NCI-H82 treated with DMSO at 0.1 percent for 48 hours (cell line): ENCODE results near the gene MAN2A1.

ENCODE experiments used
- DNase-seq: peaks from one replicate; lab custom pipeline; 2025; ENCODE audit not compliant: unreplicated experiment; lab: John Stamatoyannopoulos, UW

Gene MAN2A1

DNA sequence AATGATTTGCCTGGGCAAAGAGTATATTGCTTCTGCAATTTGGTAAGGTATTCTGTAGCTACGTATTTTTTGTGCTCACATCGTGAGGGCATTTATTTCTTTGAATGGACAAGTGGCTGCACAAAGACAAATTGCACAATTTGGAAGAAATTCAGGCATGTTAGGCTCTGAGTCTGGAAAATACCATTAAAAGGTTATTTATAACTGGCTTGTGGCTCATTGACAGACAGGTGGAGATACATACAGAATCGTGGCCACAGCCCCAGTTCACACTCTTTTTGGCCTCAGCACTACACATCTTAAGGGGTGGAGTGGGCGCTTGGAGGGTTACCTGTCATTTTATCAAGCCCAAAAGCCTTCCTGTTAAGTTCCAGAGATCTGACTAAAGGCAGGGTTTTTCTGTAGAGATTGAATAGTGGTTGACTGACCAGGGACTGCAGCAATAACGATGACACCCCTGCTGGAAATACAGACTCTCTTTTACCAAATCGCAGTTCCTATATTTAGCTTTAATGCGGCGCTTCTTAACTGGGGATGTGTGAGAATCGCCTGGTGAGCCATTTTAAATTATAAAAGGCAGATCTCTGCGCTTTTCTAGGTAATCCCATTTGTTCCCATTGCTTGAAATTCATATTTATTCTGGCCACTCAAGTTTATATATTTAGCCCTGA, 14.7 kb downstream of the MAN2A1 start:
- DNase-seq: no peak

DNA sequence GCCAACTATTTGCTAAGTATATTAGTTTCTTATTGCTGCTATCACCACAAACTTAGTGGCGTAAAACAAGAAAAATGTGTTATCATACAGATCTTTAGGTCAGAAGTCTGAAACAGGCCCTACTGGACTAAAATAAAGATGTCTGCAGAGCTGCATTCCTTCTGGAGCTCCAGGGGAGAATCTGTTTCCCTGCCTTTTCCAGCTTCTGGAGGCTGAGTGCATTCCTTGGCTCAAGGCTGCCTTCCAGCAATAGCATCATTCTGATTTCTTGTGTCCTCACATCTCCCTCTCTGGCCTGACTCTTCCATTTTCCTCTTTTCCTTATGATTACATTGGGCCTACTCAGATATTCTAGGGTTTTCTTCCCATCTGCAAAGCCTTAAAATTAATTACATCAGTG, 15.9 kb downstream of the MAN2A1 start:
- no peak for DNase-seq

DNA sequence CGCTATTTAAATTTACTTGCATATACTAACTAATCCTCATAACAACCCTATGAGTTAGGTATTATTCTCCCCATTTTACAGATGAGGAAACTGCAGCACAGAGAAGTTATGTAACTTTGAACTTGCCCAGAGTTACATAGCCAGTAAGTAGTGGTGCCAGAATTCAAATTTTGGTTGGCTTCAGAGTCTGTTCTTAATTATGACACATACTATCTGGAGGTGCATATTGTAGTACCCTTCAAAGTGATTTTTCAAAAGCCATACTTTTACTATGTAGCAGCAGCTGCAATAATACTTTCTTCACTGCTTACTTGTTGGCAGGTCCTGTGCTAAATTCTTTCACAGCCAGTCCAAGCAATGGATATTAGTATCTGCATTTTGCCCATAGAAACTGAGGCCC, 16.4 kb downstream of the MAN2A1 start:
- no peak for DNase-seq

DNA sequence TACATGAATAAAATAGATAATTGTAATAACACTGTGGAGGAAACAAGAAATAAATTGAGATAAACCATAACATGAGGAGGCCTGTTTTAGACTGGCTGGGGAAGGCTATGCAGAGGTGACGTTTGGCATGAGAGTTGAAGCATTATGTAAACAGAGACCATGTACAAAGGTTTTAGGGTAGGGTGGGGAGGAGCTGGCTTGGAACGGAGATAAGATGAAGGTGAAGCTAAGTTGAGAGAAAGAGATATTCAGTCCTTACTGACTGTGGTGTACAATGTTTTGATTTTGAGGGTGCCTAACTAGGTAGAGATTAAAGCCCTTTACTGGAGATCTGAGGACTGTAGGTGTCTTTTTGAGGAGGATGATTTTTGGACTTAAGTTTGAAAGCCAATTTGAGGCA, 17.8 kb downstream of the MAN2A1 start:
- no peak for DNase-seq

DNA sequence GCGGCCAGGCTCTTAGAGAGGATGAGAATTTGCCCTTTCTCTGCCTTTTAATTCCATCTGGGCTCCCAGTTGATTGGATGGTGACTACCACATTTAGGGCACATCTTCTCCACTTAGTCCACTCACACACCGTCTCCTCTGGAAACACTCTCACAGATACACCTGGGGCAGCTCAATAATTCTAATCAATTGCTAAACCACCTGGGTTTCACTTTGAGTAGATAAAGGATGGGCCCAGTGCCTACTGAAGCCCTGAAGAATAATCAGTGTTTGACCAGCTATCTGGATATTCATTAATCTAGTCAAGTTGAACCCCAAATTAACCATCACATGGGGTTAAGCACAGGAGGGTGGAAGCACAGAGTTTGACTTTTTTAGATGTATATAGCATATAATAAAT, 19.1 kb downstream of the MAN2A1 start:
- no peak for DNase-seq

DNA sequence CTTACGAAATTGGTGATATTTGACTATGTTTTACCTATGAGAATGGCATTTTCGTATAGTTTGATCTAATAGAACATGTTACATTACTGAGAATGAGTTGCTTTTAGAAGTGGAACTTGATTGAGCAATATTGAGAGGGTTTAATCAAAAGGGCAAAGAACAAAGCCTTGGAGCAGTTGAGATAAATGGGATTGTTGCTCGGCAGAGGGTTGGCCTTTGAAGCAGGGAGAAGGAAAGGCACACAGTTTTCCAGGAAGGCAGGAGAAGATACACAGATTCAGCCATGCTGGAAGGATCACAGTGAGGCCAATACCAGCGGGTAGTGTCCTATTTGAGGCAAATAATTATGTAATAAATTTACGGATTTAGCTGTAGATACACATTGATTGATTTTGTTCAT, 19.5 kb downstream of the MAN2A1 start:
- DNase-seq: no peak

DNA sequence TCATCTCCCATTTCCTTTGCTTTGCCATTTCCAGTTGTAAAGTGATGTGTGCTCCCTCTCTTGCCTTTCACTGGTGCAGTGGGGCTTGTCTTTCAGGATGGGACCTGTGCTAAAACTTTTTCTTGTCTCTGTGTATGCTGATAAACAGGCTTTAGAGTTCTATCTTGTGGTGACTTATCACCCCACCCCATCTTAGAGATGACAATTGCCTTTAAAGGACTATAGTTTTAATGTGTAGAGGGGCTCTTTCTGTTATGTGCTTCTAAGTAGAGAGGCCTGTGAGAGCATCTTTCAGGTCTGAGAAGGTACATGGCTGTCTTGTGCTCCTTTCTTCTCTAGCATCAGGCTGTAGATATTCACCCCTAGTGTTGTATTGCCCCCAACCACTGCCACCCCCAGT, 21.9 kb downstream of the MAN2A1 start:
- DNase-seq: no peak

DNA sequence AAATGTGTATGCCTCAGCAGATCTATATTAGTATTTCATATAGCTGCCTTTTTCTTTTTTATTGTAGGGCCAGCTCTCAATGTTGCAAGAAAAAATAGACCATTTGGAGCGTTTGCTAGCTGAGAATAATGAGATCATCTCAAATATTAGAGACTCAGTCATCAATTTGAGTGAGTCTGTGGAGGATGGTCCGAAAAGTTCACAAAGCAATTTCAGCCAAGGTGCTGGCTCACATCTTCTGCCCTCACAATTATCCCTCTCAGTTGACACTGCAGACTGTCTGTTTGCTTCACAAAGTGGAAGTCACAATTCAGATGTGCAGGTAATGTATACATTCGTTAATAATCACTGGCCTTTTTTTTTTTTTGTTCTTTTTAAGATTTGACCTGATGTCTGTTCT, 23.7 kb downstream of the MAN2A1 start:
- no peak for DNase-seq

DNA sequence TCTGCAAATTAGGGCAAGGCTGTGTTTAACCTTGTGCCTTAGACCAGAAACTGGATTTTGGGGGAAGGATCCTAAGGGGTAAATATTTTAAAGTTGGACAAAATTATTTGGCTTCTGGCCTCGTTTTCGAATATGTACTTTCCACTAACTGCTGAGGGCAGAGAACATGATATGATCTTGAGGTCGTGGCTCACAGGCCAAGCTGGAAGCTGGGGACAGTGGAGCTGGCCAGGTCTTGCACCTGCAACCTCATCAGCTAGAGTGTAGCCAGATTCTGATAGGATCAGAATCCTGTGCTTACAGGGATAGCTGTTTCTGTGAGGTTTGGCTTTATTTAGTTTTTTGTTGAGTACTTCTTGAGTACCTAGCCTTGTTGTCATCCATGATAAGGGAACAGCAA, 24.9 kb downstream of the MAN2A1 start:
- DNase-seq: no peak

DNA sequence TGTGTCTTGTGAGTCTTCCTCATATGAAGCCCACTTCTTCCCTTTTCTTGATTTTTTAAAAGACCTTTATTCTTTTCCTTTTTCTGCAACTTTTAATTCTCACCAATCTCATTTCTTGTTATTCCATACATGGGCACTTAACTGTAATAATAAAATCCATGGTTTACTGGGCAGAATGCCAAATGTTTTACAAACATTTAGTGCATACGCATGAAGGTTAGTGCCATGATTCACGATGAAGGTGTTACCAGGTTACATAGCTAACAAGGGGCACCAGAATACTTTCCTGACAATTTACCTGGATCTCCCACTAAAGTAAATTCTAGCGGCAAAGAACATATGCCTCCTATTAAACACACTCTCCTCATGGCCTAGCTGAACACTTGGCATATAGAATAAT, 28.5 kb downstream of the MAN2A1 start:
- no peak for DNase-seq

DNA sequence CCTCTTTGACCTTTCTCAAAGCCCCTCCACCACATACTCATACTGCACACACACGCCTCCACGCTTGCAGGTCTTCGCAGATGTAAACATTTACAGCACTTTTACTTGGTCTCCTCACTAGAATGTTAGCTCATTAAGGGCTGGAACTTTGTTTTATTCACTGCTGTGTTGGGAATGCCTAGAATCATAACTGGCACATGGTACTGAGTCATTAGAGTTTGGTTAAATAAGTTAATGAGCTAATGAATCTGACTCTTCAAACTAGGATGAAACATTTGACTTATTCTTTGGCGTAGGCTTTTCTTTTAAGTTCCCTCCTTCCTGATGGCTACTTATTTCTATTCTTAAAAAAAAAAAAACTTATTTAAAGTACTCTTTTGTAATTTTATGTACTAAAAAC, 28.9 kb downstream of the MAN2A1 start:
- no peak for DNase-seq

DNA sequence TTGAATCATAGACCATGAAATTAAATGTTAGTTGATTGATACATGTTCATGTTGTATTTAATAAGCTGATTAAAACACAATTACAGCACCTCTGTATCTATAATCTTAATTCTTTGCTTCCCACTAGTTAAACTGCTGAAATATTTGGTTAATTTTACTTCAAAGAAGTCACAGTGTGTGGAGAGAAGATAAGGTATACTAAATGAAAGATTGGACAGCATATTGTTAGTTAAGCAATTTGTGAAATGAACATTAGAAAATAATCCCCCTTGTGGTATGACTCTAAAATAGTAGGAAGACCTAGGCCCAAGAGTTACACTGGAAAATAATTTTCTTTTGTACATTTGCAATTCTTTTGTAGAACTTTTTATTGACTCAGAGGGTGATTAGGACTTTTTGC, 30.3 kb downstream of the MAN2A1 start:
- DNase-seq: no peak

DNA sequence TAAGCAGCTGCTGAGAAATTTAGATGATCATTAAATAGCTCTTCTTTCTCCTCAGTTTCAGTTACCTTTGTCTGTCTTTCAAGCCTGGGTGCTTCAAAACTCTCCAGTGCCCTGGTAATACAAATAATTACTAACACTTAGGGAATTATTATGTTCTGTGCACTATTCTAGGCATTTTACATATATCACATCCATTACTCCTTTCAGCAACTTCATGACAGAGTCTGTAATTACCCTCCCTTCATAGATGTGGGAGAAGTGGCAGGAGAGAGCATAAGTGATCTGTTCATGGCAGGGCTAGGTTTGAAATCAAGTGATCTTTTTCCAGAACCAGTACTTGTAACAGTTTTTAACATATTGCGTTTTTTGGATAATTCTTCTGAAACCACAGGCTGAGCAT, 32.0 kb downstream of the MAN2A1 start:
- DNase-seq: no peak

DNA sequence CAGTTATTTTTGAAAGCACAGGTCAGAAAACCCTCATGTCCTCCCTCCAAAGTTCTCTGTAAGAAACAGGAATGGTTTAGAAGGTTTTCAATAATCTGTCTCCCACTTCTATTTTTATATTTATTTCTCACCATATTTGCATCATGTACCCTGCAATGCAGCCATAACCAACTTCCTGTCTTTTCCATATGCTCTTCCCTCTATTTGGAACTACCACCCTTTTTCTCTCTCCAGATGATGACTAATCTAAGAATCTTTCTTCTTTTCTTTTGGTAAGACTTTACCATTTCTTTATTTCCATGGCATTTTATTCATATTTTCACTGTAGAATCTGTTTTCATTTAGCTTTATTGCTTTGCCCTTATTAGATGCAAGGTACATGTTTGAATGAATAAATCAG, 33.9 kb downstream of the MAN2A1 start:
- no peak for DNase-seq

DNA sequence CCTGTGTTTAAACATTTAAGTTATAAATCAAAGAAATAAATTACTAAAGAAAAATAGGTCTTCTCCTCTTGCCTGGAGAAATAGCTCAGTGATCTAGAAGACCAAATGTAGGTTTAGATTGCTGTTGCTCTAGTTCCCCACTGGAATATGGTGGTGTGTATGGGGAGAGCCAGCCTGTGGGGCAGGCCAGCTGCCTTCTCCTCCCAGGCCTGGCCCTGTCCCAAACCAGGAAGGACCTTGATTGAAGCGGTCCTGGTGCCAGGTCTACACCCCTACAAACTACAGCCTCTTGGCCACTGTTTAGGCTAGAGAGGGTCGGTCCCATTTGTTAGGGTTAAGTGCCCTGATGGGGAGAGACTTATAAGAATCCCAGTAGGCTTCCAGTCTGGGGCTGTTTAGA, 35.4 kb downstream of the MAN2A1 start:
- no peak for DNase-seq

DNA sequence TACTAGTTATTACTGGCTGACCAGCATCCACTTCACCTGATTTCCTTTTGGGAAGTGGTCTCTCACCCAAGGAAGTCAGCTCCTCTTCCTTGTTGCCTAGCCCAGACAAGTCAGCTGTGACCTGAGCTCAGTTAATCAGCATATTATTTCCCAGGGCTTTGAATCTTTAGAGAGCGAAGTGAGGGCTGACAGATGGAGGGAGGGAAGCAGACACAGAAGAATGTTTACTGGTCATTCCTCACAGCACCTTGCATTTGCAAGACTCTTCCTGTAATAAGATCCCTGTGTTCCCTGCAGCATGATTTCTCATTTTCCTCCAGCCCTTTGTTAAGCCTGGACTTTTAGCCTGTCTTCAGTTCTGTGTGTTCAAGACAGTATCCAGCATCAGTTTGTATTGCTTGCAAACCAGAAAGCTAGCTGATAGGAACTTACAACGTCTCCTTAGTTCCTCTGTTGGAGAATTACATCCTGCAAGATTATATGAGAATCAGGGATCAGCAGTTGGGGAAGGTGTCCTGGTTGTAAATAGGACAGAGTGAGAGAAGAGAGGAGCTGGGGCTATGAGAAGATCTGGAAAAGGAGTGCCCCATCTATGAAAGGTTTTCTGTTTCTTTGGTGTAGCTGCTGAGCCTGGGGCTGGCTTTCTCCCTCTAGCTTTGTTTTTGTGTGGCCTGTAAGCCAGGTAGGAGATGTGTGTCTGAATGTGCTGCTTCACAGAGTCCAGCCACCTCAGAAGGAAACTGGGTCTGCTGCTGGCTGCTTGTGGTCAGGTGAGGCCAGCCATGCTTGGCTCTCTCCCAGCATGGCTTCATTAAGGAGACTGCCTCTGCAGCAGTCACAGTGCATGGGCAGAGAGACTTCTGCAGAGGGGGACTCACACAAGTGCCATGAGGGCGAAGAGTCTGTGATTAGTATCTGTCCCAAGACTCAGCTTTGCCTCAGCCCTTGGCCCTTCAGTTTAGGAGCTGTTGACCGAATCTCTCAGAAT, 50.3 kb downstream of the MAN2A1 start:
- DNase-seq: peak; percentile 32

DNA sequence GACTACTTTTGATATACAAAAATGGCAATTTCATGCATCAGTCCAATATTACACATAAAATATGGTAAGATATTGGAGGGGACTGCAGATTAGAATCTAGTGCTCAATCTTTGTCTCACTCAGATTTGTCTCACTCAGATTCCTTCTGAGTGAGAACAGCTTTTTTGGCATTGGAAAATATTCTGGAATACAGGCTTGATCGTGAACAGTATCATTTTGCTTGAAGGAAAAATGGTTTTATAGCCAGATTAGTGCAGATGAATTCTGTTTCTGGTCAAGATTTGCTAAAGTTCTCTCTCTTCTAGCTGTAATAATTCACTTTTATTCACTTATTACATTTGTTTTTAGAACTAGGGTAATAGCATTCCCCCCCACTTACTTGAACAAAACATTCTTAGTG, 51.2 kb downstream of the MAN2A1 start:
- DNase-seq: no peak

DNA sequence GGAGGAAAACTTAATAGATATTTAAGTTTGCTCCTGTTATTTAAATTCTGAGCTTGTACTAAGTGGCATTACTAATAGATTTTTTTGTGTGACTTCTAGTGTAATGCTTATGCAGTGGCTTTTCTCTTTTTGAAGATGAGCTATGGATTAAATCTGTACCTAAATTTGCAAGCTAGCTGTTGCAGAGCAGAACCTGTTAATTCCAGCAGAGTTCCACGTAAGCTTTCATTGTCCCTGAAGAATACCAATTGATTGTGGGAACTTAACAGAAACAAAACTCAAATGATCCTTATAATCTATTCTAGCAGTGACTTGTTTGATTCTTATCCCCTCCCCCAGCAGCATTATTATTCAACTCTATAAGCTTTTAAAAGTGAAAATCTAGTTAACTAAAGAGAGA, 51.7 kb downstream of the MAN2A1 start:
- DNase-seq: no peak

DNA sequence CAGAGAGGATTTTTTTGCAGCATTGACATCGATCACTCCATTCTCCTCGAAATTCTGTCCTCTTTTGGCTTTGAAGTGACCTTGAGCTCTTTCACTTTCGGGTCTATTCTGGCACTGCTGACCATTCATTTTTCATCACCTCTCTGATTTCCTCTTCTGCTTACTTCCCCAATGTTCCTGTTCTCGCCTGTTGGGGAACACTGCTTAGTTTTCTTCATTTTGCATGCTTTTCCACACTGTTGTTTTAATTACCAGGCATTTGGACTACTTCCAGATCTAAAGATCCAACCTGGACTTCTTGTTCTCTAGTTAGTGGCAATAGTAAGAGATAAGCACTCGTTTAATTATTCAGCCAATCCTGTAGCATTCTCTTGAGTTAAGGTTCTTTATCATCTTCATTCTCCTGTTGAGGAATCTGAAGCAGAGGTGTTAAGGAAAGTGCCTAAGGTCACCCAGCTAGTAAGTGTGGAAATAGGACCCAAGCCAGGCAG, 53.4 kb downstream of the MAN2A1 start:
- DNase-seq: no peak

DNA sequence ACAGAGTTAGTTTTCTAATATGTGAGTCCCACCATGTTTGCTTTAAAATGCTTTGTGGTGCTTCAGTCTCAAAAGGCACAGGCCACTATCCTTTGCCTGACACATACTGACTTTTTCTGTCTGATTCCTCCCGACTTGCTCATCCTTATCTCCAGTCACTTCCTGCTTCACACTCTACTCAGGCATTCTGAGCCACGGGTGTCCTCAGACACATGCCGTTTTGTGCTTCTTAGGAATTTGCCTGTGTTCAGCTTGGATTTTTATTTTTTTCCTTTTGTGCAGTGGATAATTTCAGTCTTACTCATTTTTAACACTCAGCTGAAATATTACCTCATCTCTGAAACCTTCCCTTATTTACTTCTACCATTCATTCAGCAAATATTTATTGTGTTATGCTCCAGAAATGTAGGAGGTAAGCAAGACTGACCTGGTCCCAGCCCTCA, 54.1 kb downstream of the MAN2A1 start:
- DNase-seq: no peak

DNA sequence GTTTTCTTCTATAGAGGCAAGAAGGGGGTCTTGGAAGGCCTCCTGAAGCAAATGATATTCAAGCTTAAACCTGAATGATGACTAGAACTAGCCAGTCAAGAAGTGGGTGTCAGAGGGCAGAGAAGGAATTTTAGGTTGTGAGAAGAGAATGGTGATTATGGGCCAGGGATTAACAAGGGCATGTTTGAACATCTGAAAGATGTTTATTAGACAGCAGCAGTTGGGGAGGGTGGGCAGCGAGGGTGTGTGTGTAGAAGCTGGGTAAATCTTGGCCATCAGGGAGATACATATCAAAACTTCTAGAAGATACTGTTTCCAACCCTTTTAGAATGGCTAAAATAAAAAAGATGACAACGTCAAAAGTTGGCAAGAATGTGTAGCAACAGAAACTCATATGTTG, 54.5 kb downstream of the MAN2A1 start:
- no peak for DNase-seq

DNA sequence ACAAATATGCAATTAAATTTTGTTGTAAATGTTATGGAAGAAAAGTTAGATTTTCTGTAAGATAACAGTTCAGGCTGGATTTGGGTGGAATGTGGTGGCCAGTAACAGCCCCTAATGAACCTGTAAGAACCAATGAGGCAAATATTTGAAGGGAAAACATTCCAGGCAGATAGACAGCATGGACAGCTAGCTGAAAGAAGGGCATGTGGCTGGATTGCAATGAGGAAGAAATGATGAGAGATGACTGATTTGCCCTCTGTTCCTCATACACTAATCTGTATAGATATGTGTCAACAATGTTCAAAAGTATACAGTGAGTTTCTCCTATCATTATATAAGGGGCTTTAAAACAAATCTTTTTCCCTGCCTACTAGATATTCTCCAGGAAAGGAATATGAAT, 58.8 kb downstream of the MAN2A1 start:
- DNase-seq: no peak
